Stimulated activated CD4-positive, alpha-beta T cell treated with anti-CD3 and anti-CD28 coated beads, Interleukin-1b, Interleukin-23, amount 100 ng/mL, for 48 hours (primary cell): ENCODE results near the gene MYRF.
A peak's percentile ranks its signal among the peaks of the same experiment; 100 is the strongest.

ENCODE experiments used
- DNase-seq: peaks from one replicate; pipeline ENCODE4 v3.0.0-alpha.2; 2020

The MYRF gene

DNA sequence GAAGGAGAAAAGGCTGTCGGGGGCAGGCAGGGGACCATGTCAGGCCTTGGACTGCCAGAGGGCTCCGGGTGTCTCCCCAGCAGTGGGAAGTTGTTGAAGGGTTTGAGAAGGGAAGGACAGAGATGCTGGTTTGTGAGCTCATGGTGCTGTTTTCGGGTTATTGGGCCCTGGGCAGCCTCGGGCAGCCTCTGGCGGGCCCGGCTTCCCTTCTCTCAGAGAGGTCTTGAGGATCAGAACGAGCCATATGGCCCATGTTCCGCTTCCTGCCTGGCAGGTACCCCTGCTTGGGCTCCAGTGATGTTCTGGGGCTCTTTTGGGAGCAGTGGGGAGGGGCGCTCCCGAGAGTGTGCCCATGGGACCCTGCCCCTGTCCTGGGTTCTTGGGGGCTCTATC lies 9.8 kb downstream of the MYRF start:
- DNase-seq, result no peak

DNA sequence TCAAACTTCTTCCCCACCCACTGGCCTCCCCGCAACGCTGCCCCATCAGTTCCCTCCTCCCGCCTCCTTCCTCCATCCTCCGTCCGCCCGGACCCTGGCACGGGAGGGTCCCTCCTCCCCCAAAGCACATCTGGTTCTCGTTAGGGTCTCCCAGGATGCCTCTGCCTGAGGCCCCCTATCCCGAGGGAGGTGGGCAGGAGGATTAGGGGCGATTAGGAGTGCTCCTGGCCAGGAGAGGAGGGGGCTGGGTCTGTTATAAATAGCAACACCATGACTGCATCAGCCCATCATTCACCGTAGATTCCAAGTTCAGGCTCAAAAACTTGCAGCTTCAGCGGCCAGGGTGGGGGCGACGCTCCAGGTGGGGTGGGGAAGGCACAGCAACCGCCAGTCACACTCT lies 10.4 kb downstream of the MYRF start:
- DNase-seq, result no peak

GRCh38 chr11:61763930-61764605 lies 11.6 kb downstream of the MYRF start:
- DNase-seq, result no peak

GRCh38 chr11:61764606-61765260 lies 12.3 kb downstream of the MYRF start:
- DNase-seq, result no peak

- no peak for DNase-seq
Observed at GRCh38 chr11:61765550-61766253, 13.3 kb downstream of the MYRF start.

GRCh38 chr11:61766353-61766841 lies 14.0 kb downstream of the MYRF start:
- no peak for DNase-seq

GRCh38 chr11:61768376-61769076 lies 16.1 kb downstream of the MYRF start:
- DNase-seq, result no peak

GRCh38 chr11:61769169-61769920 lies 16.9 kb downstream of the MYRF start:
- DNase-seq, result no peak

DNA sequence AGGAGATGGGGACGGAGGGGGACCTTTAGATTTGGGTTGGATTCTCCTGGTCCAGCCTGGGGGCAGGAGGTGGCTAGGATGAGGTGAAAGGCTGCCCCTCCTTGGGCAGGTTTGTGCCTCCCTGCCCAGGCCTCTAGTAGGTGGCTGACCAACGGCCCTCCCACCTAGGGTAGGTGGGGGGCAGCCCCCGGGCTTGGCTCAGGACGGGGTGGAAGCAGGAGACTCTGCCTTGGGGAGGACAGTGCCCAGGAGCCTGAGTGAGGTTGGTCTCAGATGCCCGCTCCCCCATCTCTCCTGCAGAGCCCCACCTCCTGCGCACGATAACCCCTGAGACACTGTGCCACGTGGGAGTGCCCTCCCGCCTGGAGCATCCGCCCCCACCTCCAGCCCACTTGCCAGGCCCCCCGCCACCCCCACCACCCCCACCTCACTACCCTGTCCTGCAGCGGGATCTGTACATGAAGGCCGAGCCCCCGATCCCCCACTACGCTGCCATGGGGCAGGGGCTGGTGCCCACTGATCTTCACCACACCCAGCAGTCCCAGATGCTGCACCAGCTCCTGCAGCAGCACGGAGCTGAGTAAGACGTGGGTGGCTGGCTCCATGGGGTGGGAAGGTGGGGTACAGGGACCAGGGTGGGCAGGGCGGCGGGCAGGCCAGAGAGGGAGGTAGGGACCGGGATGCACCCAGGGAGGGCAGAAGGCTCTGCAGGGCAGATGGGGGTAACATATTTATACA lies 17.7 kb downstream of the MYRF start:
- no peak for DNase-seq

- no peak for DNase-seq
Observed at GRCh38 chr11:61771195-61771894, 18.9 kb downstream of the MYRF start.

DNA sequence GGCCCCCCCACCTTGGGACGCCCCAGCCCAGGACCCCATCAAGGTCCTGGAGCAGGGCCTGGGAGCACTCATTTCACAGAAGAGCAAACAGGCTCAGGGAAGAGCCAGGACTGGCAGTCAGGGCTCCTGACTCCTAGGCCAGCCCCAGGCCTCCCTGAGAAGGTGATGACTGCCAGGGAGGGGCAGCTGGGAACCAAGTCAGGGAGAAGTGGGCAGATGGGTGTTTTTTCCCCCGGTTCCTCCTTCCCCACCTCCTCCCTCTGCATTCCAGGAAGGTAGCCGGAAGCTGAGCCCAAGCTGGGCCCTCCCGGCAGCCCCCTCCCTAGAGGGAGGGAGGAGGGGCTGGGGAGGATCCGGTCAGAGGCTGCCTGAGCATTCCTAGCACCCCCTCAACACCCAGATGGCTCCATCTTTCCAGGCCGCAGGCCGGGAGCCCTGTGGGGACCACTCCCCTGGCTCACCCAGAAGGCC lies 19.6 kb downstream of the MYRF start:
- DNase-seq, result no peak

DNA sequence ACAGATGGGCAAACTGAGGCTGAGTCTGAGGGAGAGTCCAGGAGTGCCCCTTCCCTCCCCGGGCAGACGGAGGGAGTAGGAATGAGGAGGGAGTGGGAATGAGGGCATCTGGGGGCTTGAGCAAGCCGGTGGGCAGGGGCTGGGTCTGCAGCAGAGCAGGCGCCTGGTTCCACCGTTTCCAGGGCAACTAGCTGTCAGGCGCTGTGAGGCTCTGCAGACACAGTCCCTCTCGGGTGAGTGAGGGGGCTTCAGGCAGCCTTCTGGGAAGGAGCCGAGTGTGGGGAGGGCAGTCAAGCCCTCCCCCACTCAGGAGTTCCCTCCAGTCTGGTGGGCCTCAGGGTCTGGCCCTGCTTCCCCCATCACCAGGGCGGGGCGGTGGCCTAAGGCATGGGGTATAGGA lies 20.9 kb downstream of the MYRF start:
- DNase-seq, result no peak

DNA sequence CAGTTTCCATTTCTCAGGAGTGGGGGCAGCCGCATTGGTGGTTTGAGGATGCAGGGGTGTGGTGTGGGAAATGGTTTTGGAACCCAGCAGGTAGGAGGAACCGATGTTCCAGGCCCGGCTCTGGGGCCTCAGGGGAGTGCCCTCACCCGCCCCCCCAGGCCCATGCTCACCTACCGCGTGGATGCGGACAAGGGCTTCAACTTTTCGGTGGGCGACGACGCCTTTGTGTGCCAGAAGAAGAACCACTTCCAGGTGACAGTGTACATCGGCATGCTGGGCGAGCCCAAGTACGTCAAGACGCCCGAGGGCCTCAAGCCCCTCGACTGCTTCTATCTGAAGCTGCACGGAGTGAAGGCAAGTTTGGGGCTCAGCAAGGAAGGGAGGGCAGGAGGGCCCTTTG lies 21.4 kb downstream of the MYRF start:
- DNase-seq, result no peak

DNA sequence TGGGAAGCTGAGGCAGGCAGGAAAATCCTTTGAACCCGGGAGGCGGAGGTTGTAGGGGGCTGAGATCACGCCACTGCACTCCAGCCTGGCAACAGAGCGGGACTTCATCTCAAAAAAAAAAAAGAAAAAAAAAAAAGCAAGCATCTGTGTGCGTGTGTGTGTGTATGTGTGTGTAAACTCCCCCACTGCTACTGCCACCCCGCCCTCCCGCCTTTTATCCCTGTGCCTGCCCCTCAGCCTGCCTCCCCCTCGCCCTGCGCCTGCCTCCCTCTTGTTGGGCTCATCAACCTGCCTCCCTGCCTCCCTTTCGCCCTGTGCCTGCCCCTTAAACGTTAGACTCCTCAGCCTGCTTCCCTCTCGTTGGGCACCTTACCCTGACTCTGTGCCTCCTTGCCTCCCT lies 22.0 kb downstream of the MYRF start:
- DNase-seq, result no peak

DNA sequence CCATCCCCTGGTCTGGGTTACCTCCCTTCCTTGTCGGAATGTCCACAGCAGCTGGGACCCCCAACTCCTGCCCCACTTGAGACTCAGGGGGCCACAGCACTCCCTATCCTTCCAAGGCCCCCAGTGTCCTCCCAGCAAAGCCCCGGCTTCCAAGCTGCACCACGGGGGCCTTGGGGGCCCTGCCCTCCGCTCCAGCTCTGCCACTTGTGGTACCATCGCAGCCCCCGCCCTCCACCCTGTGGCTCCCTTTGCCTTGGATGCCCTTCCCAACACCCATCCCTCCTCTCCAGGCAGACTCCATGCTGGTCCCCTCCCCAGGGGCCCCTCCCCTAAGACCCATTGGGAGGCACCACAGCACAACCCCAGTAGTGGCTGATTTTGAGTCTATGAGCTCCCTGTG lies 22.7 kb downstream of the MYRF start:
- no peak for DNase-seq

GRCh38 chr11:61775606-61776554 lies 23.4 kb downstream of the MYRF start:
- DNase-seq, result no peak

DNA sequence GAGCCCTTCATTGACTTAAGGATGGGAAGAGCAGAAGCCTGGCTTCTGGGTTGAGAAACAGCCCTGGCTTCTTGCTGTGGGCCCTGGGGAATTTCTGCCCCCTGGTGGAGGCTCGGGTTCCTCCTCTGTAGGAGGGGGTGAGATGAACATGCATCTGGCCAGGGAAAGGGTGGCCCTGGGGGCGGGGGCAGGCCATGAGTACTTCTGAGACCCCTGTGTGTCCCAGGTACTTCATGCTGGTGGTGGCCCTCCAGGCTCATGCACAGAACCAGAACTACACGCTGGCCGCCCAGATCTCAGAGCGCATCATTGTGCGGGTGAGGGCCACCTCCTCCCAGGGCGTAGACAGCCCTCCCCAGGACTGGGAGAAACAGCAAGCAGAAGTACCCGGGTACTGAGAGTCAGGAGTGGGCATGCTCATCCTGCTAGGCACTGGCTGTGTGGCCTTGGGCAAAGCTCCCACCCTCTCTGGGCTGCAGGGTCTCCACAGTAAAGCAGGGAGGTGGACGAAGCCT lies 24.2 kb downstream of the MYRF start:
- peak; percentile 70 for DNase-seq

- peak; percentile 41 for DNase-seq
Observed at GRCh38 chr11:61777234-61778090, 25.0 kb downstream of the MYRF start.
